Activated naive CD8-positive, alpha-beta T cell treated with anti-CD3 and anti-CD28 coated beads, Interleukin-2, amount 50 U/mL, for 24 hours (primary cell): ENCODE measurements around the gene PRR32.
"Not testable (repeated sequence)": the region's sequence is repeated elsewhere in the genome, so short reads cannot be mapped to it uniquely, and the experiment has no call there.

Experiments
- ATAC-seq: fragments of 150-1000 bp; cut with Tn5 transposase; one replicate; pipeline ENCODE4 v1.10.0; 2021
- DNase-seq: peaks from one replicate; pipeline ENCODE4 v3.0.0; 2021
- H3K27ac Mint-ChIP-seq: one replicate; pipeline ENCODE4 v1.8.0; 2021; ENCODE audit warnings: mild to moderate bottlenecking, mixed read lengths
- H3K27me3 Mint-ChIP-seq: one replicate; pipeline ENCODE4 v1.8.0; 2021; ENCODE audit warnings: mixed read lengths
- H3K36me3 Mint-ChIP-seq: one replicate; pipeline ENCODE4 v1.8.0; 2021; ENCODE audit warnings: low read depth, mixed read lengths
- H3K4me1 Mint-ChIP-seq: one replicate; pipeline ENCODE4 v1.8.0; 2021; ENCODE audit warnings: mixed read lengths
- H3K4me3 Mint-ChIP-seq: one replicate; pipeline ENCODE4 v1.8.0; 2021; ENCODE audit warnings: mild to moderate bottlenecking, moderate library complexity, mixed read lengths
- H3K9me3 Mint-ChIP-seq: one replicate; pipeline ENCODE4 v1.8.0; 2021; ENCODE audit warnings: mixed read lengths

The PRR32 gene, protein sequence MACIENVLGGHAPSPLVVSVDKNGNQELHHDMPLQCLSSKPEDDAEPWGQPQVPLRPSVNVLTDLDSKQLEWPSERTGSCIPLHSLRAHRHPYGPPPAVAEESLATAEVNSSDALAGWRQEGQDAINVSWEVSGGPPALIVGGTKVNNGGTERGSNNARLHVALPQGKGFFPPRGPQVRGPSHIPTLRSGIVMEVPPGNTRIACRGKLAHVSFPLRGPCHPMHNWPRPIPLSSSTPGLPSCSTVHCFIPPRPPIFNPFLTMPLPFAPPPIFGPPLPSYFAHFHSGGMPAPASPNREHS

DNA sequence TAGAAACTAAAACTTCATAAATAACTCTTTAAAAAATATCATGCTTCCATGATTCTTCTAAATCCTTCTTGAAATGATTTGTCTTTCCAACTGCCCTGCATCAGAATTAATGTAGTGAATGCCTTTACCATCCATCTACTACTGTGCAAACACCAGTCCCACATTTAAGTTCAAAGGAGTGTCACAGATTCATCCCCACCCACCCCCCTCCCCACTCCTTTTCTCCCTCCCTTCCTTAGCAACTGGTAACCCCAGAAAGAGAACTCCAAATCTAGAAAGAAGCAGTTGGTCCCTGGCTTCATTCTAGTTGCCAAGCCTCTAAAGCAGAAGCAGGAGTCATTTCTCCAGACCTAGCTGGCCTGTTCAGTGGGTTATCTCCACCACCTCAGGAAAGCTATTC lies at the start of gene PRR32:
Gene PRR32 (plus strand): TSS at position 301 of the 400 bp plus-strand sequence. CDS start 115 bp downstream, outside the sequence.
- H3K4me1 Mint-ChIP-seq, result no peaks in the 10 kb centered on the region
- H3K4me3 Mint-ChIP-seq, result no peak within 1 kb of the TSS
- H3K36me3 Mint-ChIP-seq, result no peaks in the 10 kb centered on the region
- H3K27me3 Mint-ChIP-seq, result no peaks in the 10 kb centered on the region
- ATAC-seq (no peak), DNase-seq (no peak)
- no peaks in the 10 kb centered on the region for H3K9me3 Mint-ChIP-seq
- no peak within 1 kb of the TSS for H3K27ac Mint-ChIP-seq

DNA sequence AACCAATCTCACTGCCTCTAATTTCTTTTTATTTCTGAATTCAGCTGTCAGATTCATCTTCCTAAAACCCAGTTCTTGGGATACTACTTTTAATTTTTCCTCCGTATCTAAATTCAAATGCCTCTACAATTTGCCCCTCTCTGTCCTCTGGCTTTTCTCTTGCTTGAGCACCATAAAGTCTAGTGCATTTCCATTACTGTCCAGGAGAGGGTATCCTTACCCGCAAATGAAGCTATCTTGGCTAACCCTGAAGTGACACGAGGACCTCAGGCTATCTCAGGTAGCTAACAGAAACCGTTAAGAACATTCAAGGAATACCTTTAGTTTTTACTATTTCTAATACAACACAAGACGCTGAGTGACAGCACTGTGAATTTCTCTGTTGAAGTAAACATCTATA lies 49.4 kb upstream of the PRR32 start:
- ATAC-seq (no peak), DNase-seq (no peak)
- Mint-ChIP-seq H3K27ac (no peak overlapping the region), H3K27me3 (no peaks in the 10 kb centered on the region), H3K9me3 (no peaks in the 10 kb centered on the region), H3K4me3 (no peak overlapping the region), H3K4me1 (no peaks in the 10 kb centered on the region), H3K36me3 (no peaks in the 10 kb centered on the region)

DNA sequence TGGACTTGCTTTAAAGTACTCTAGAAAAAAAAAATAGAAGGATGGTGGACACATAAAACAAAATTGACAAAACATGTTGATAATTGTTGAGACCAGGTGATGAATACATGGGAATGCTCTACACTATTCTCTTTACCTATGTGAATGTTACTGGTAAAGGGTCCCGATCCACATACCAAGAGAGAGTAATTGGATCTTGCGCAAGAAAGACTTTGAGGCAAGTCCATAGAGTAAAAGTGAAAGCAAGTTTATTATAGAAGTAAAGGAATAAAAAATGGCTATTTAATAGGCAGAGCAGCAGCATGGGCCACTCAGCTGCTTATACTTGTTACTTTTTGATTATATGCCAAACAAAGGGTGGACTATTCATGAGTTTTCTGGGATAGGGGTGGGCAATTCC lies 34.0 kb upstream of the PRR32 start:
- H3K9me3 Mint-ChIP-seq, result no peaks in the 10 kb centered on the region
- no peaks in the 10 kb centered on the region for H3K4me1 Mint-ChIP-seq
- no peak for ATAC-seq
- no peak overlapping the region for H3K27ac Mint-ChIP-seq
- H3K4me3 Mint-ChIP-seq, result no peak overlapping the region
- no peaks in the 10 kb centered on the region for H3K27me3 Mint-ChIP-seq
- no peaks in the 10 kb centered on the region for H3K36me3 Mint-ChIP-seq
- no peak for DNase-seq

DNA sequence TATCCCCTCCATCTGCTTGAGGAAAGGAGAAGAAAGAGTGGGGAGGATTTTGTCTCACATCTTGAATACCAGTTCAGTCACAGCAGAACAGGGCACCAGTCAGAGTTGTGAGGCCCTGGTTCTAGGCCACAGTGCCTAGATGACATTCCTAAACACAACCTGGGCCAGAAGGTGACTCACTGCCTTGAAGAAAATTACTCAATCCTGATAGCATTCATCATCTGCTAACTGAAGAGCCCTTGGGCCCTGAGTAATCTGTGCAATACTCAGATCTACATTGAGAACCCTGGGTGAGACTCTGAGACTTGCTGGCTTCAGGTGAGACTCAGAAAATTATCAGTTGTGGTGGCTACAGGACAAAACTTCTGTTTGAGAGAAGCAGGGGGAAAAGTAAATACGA lies 20.5 kb upstream of the PRR32 start:
- no peak for DNase-seq
- no peaks in the 10 kb centered on the region for H3K27me3 Mint-ChIP-seq
- no peaks in the 10 kb centered on the region for H3K4me1 Mint-ChIP-seq
- ATAC-seq, result no peak
- no peak overlapping the region for H3K27ac Mint-ChIP-seq
- H3K36me3 Mint-ChIP-seq, result no peaks in the 10 kb centered on the region
- H3K9me3 Mint-ChIP-seq, result no peaks in the 10 kb centered on the region
- H3K4me3 Mint-ChIP-seq, result no peak overlapping the region

DNA sequence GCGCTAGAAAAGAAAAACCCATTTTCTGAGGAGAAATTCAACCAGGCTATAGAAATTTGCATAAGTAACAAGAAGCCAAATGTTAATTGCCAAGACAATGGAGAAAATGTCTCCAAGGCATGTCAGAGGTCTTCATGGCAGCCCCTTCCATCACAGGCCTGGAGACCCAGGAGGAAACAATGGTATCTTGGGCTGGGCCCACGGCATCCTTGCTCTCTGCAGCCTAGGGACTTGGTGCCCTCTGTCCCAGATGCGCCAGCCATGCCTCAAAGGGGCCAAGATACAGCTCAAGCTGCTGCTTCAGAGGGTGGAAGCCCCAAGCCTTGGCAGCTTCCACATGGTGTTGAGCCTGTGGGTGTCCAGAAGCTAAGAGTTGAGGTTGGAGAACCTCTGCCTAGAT lies 12.7 kb upstream of the PRR32 start:
- not testable (repeated sequence) for H3K4me1 Mint-ChIP-seq, H3K36me3 Mint-ChIP-seq, DNase-seq, H3K4me3 Mint-ChIP-seq, H3K27ac Mint-ChIP-seq, H3K27me3 Mint-ChIP-seq, ATAC-seq, H3K9me3 Mint-ChIP-seq

DNA sequence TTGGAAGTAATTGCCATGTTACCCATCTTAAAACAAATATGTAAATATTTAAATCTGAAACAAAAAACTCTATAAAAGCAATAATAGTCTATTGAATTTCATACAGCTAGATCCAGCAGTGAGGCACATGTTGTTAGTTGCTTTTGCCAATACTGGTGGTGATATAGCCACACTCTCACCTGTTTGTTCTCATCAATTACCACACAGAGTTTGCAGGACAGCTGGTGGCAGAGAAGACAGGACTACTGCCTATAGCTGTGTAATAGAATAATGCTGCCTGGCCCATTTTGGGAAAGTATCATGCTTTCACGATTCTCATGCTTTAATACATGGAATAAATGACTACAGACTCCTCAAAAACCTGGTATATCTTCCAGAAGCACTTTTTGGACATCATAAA lies 3.7 kb upstream of the PRR32 start:
- Mint-ChIP-seq H3K4me1 (no peaks in the 10 kb centered on the region), H3K9me3 (no peaks in the 10 kb centered on the region), H3K27ac (no peak overlapping the region), H3K36me3 (no peaks in the 10 kb centered on the region), H3K4me3 (no peak overlapping the region), H3K27me3 (no peaks in the 10 kb centered on the region)
- DNase-seq, result no peak
- no peak for ATAC-seq

DNA sequence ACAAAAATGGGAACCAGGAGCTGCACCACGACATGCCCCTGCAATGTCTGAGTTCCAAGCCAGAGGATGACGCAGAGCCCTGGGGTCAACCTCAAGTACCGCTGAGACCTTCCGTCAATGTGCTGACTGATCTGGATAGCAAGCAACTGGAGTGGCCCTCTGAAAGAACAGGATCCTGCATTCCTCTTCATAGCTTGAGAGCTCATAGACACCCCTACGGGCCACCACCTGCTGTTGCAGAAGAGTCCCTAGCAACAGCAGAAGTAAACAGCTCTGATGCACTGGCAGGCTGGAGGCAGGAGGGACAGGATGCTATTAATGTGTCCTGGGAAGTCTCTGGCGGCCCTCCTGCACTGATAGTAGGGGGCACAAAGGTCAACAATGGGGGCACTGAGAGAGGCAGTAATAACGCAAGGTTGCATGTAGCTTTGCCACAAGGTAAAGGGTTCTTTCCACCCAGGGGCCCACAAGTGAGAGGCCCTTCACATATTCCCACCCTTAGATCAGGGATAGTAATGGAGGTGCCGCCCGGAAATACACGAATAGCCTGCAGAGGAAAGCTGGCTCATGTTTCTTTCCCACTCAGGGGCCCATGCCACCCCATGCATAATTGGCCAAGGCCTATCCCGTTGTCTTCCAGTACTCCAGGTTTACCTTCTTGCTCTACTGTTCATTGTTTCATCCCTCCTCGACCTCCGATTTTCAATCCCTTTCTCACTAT lies 1.3 kb downstream of the PRR32 start:
- no peaks in the 10 kb centered on the region for H3K9me3 Mint-ChIP-seq
- H3K36me3 Mint-ChIP-seq, result no peaks in the 10 kb centered on the region
- ATAC-seq (no peak), DNase-seq (no peak)
- H3K4me3 Mint-ChIP-seq, result no peak overlapping the region
- H3K27ac Mint-ChIP-seq, result no peak overlapping the region
- no peaks in the 10 kb centered on the region for H3K27me3 Mint-ChIP-seq
- no peaks in the 10 kb centered on the region for H3K4me1 Mint-ChIP-seq

DNA sequence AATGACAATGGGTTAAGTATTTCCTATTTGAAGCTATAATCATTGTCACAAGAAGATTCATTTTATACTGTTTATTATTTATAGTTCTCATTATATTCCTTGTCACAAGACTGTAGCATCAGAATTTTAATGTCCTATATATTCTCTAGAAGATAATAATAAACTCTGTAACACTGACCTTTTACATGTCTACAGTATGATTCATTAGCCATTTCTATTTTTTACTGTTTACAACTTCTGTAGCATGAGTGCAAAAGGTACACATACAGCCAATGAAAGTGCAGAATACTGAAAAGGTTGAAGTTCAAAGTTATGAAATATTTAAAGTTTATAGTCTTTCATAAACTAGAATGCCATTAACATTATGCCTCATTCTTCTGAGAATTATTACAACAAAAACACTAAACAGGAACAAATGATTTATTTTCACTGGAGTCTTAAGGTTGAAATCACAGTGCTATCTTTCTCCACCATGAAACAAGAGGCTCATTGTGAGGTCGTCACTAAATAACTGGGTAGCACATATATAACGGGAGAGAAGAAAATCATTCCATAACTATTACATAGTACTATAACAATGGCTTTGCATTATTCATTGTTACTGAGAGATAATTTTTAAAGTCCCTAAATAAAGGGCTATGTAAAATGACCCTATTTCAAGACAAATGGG lies 4.9 kb downstream of the PRR32 start:
- H3K27ac Mint-ChIP-seq, result no peak overlapping the region
- ATAC-seq, result no peak
- H3K4me1 Mint-ChIP-seq, result no peaks in the 10 kb centered on the region
- no peaks in the 10 kb centered on the region for H3K27me3 Mint-ChIP-seq
- no peak for DNase-seq
- H3K9me3 Mint-ChIP-seq, result no peaks in the 10 kb centered on the region
- H3K4me3 Mint-ChIP-seq, result no peak overlapping the region
- no peaks in the 10 kb centered on the region for H3K36me3 Mint-ChIP-seq

DNA sequence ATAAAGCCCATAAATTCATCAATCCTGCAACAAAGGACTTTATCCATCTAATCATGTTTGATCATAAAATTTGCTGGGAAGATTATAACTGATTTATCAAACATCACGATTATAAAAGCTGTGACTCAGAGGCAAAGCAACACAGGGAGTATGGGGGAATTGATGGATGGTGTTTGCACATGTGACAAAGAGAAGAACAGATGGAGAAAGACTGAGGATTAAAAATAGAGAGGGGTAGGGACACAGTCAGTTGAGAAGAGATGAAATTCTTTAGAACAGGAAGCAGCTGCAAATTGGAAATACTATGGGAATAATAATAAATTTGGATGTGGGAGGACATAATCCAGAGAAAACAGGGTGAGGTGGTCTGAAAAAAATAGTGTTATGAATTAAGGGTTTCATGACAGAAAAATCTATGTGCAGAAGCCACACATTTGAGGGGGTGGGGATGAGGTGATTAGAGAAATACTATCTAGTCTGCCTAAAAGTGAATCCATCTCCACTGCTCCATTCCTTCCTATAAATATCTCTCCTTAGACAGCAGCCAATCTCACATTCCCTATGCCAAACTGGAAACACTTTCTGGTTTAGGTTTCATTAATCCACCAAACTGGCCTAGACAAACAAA lies 6.2 kb downstream of the PRR32 start:
- Mint-ChIP-seq H3K27ac (no peak overlapping the region), H3K4me3 (no peak overlapping the region), H3K36me3 (no peaks in the 10 kb centered on the region), H3K4me1 (no peaks in the 10 kb centered on the region), H3K9me3 (no peaks in the 10 kb centered on the region), H3K27me3 (no peaks in the 10 kb centered on the region)
- ATAC-seq (no peak), DNase-seq (no peak)

DNA sequence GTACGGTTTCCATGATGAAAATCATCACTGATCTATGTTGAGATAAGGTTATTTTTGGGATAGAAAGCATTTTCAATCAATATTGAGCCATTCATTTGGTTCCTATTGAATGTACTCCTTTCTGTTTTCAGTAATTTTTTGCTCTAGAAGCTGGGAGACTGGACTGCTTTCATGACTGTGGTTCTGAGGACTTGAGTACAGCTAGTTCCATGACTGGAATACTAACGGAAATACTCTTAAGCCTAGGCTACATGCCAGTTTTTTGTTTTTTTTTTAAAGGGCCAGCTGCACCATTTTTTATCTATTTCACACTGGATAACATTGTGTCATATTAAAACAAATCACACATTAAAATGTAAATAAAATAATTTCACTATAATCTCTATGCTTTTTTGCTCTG lies 16.7 kb downstream of the PRR32 start:
- Mint-ChIP-seq H3K9me3 (no peaks in the 10 kb centered on the region), H3K36me3 (no peaks in the 10 kb centered on the region), H3K4me1 (no peaks in the 10 kb centered on the region), H3K27ac (no peak overlapping the region), H3K4me3 (no peak overlapping the region), H3K27me3 (no peaks in the 10 kb centered on the region)
- ATAC-seq (no peak), DNase-seq (no peak)

DNA sequence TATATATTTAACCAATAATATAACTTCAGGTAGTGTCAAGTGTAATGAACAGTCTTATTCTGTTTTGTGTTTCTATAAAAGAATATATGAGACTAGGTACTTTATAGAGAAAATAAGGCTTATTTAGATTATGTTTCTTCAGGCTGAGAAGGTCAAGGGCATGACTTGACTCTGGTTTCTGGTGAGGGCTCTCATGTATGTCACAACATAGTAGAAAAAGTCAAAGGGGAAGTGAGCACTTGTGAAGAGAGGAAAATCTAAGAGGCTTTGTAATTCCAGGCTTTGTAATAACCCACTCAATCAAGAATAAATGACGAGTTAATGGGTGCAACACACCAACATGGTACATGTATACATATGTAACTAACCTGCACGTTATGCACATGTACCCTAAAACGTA lies 27.6 kb downstream of the PRR32 start:
- Mint-ChIP-seq H3K27ac (no peak overlapping the region), H3K27me3 (no peaks in the 10 kb centered on the region), H3K4me3 (no peak overlapping the region), H3K36me3 (no peaks in the 10 kb centered on the region), H3K9me3 (no peaks in the 10 kb centered on the region), H3K4me1 (no peaks in the 10 kb centered on the region)
- DNase-seq (no peak), ATAC-seq (no peak)

DNA sequence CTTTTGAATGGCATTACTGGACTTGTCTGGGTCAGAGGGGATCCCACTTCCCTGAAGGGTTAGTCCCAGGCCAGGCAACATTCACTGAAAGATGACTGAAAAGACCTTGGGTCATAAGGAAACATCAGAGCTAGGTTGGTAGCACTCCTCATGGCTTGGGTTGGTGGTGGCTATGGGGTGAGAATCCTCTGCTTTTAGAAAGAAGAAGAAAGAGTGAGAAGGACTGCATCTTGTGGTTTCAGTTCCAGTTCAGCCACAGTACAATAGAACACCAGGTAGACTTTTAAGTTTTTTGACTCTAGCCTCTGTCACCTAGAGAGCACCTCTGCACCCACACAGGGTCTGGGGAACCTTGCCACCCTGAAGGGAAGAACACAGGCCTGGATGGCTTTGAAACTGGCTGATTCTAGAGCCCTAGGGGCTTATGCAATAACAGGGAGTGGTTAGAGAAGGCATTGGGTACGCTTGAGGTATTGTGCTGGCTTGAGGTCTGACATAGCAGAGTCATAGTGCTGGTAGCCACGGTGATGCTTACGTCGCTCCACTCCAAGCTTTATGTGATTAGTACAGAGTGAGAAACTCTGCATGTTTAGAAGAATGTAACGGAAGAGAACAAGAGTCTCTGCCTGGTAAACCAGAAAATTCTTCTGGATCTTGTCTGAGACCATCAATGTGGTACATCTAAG lies 36.5 kb downstream of the PRR32 start:
- Mint-ChIP-seq H3K27ac (no peak overlapping the region), H3K4me1 (no peaks in the 10 kb centered on the region), H3K4me3 (no peak overlapping the region), H3K27me3 (no peaks in the 10 kb centered on the region), H3K9me3 (peaks cover 10% of the 10 kb centered on the region), H3K36me3 (no peaks in the 10 kb centered on the region)
- DNase-seq (no peak), ATAC-seq (no peak)
